AG04450 (cell line): ENCODE measurements around the gene FBXW9. TPM values are rescaled to one million over a fixed set of nuclear protein-coding genes. Genes with fewer than 3 reads are reported as not detected.
A peak's percentile ranks its signal among the peaks of the same experiment; 100 is the strongest.

Experiments
- CTCF ChIA-PET: fragments of 300-600, 350-600 bp; formaldehyde crosslinking; extraction: SDS; loops from one replicate; lab custom pipeline; 2022; ENCODE audit warnings: antibody characterized with exemption, inconsistent platforms; lab: Charles Lee
- POLR2A ChIA-PET: fragments of 350-600 bp; formaldehyde crosslinking; extraction: SDS; loops from one replicate; lab custom pipeline; 2021; ENCODE audit warnings: antibody characterized with exemption, inconsistent platforms; lab: Yijun Ruan, JAX
- DNase-seq: peaks from one replicate; pipeline ENCODE4 v3.0.0-alpha.2; 2011; ENCODE audit warnings: low read depth, low spot score
- H3K27ac ChIP-seq: one replicate; pipeline ENCODE4 v1.5.1; 2012; ENCODE audit warnings: low read depth, low read length, control low read depth
- H3K27me3 ChIP-seq: one replicate; pipeline ENCODE4 v1.6.0; 2012; ENCODE audit warnings: low read length; ENCODE audit not compliant: control insufficient read depth, insufficient read depth
- H3K4me3 ChIP-seq: 2 replicates; pipeline ENCODE4 v1.5.1; 2011; ENCODE audit warnings: mild to moderate bottlenecking, low read depth, low read length, control low read depth
- H3K9me3 ChIP-seq: 2 replicates; pipeline ENCODE4 v1.5.1; 2012; ENCODE audit warnings: low read length; ENCODE audit not compliant: control insufficient read depth, insufficient read depth
- CTCF ChIP-seq: IDR thresholded peaks from 2 replicates; pipeline ENCODE4 v1.5.1; 2011; ENCODE audit warnings: low read depth, low read length, control low read depth, inconsistent platforms
- polyA plus RNA-seq: library from polyadenylated mRNA; depleted of rRNA; stranded (reverse); fragments of >200 nt; gene quantifications from 2 replicates; pipeline ENCODE4 v1.2.3, GENCODE V29; 2011

FBXW9 gene
- polyA plus RNA-seq, 1 experiment = 4.8 TPM

DNA sequence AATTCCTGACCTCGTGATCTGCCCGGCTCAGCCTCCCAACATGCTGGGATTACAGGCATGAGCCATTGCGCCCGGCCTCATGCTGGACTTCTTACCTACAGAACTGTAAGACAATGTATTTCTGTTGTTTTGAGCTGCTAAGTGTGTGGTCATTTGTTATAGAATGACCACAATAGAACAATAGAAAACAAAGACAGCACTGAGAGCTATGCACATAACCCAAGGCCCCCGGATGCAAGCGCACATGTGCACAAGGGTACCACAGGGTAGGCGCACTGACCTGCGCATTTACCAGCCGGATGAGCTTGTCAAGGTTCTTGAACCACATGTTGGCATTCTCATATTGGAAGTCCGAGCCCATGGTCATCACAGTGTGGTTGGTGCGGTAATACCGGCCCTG, 35.5 kb downstream of the FBXW9 start:
- H3K27me3 ChIP-seq = no peaks in the 10 kb centered on the region
- H3K27ac ChIP-seq = no peak overlapping the region
- no peak overlapping the region for H3K4me3 ChIP-seq
- TF ChIP-seq CTCF = no peak
- POLR2A ChIA-PET = no interaction called here
- H3K9me3 ChIP-seq = peaks cover 12% of the 10 kb centered on the region; the same call in 1 of the 2 replicates
- CTCF ChIA-PET = interaction anchor here (0.6 kb wide), 1 partner anchor 11 kb away, joined by 3 read pairs; no protein-coding TSS in a partner anchor
- DNase-seq = no peak

DNA sequence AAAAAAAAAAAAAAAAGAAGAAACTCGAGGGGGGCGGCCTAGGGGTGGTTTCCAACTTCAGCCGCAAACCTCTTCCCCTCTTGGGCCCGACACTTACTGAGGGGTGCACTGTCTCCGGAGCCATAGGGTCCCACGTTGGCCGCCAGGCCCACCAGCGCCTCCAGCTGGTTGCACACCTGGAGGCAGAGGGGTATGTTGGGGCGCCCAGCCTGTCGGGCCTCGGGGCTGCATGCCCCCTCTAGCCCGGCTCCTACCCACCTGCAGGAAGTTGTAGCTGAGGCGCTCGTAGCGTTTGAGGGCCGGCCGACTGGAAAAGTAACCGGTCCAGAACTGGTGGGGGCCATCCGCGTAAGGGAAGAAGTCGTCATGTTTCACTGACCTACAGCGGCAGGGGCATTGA, 38.5 kb downstream of the FBXW9 start:
- Histone ChIP-seq H3K27ac (no peak overlapping the region), H3K27me3 (no peaks in the 10 kb centered on the region), H3K9me3 (peaks cover 12% of the 10 kb centered on the region; the same call in 1 of the 2 replicates), H3K4me3 (no peak overlapping the region)
- ChIA-PET CTCF (interaction anchor here (0.9 kb wide), 1 partner anchor 14 kb away, joined by 3 read pairs; no protein-coding TSS in a partner anchor), POLR2A (interaction anchor here (0.5 kb wide), 1 partner anchor 43 kb away, joined by 3 read pairs; no protein-coding TSS in a partner anchor)
- 0 out of 2 replicates have a peak, but pooled peaks have one; percentile 1 for TF ChIP-seq CTCF
- DNase-seq = no peak

- no peak overlapping the region for H3K4me3 ChIP-seq
- H3K9me3 ChIP-seq = peaks cover 12% of the 10 kb centered on the region; the same call in 1 of the 2 replicates
- H3K27ac ChIP-seq = no peak overlapping the region
- no peak for TF ChIP-seq CTCF
- H3K27me3 ChIP-seq = no peaks in the 10 kb centered on the region
- ChIA-PET CTCF (no interaction called here), POLR2A (no interaction called here)
- no peak for DNase-seq
Measured at GRCh38 chr19:12656899-12657571, 39.4 kb downstream of the FBXW9 start.

DNA sequence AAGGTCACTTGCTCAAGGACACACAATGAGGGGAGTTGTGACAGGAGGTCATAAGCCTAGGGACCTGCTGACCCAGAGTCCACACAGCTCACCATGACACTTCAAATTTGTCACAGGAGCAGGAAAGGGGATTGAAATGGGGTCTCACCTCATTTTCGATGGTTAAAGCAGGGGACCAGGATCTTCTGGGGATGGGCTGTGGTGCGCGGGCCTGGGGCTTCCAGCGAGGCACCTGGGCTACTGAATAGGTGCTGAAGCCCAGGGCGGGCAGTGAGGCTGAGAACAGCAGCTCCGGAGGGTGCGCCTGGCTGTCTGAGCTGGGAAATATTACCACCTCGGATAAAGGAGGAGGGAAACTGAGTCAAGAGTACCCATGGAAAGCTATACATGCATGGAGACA, 40.9 kb downstream of the FBXW9 start:
- peaks cover 12% of the 10 kb centered on the region; the same call in 1 of the 2 replicates for H3K9me3 ChIP-seq
- H3K4me3 ChIP-seq = no peak overlapping the region
- H3K27me3 ChIP-seq = no peaks in the 10 kb centered on the region
- no peak for TF ChIP-seq CTCF
- ChIA-PET POLR2A (interaction anchor here (0.8 kb wide), 1 partner anchor 44 kb away, joined by 4 read pairs; no protein-coding TSS in a partner anchor), CTCF (interaction anchor here (0.8 to 1.1 kb wide), 2 partner anchors 15 kb away, joined by 3 read pairs; no protein-coding TSS in a partner anchor)
- no peak for DNase-seq
- H3K27ac ChIP-seq = no peak overlapping the region

DNA sequence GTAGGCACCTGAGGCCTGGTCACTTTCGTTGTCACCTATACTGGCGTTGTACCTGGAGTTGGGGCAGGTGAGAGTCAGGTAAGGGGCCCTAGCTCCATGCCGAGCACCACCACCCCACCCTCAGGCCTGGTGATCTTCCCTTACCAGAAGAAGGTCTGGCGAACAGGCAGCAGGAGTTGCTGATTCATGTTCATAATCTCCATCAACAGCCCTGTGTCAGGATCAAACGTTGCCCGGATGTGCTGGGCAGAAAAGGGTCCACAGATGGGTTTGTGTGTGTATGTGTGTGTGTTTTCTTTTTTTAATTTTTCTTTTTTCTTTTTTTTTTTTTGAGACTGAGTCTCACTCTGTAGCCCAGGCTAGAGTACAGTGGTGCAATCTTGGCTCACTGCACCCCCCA, 44.2 kb downstream of the FBXW9 start:
- Histone ChIP-seq H3K27ac (no peak overlapping the region), H3K4me3 (no peak overlapping the region), H3K27me3 (no peaks in the 10 kb centered on the region), H3K9me3 (peaks cover 15% of the 10 kb centered on the region)
- no peak for TF ChIP-seq CTCF
- DNase-seq = no peak
- POLR2A ChIA-PET = no interaction called here
- CTCF ChIA-PET = no interaction called here
